ENCODE measurements around the gene NDUFAF8.

The NDUFAF8 gene

GRCh38 chr17:81250286-81251093, 11.4 kb downstream of the NDUFAF8 start:
- DNase-seq (ENCODE audit: insufficient read length, low spot score) (no peak), FAIRE-seq (no peak)

GRCh38 chr17:81251094-81251708, 12.1 kb downstream of the NDUFAF8 start:
- no peak for DNase-seq (ENCODE audit: insufficient read length, low spot score)
- FAIRE-seq, result no peak

- FAIRE-seq, result no peak
- DNase-seq (ENCODE audit: insufficient read length, low spot score), result no peak
Observed at GRCh38 chr17:81251709-81252301, 12.7 kb downstream of the NDUFAF8 start.

GRCh38 chr17:81252326-81252986, 13.3 kb downstream of the NDUFAF8 start:
- FAIRE-seq (no peak), DNase-seq (ENCODE audit: insufficient read length, low spot score) (no peak)

- DNase-seq (ENCODE audit: insufficient read length, low spot score) (no peak), FAIRE-seq (no peak)
Observed at GRCh38 chr17:81252987-81253329, 13.8 kb downstream of the NDUFAF8 start.

GRCh38 chr17:81253358-81254131, 14.4 kb downstream of the NDUFAF8 start:
- FAIRE-seq, result peak; percentile 100
- DNase-seq (ENCODE audit: insufficient read length, low spot score), result peak; percentile 53

GRCh38 chr17:81254955-81255717, 16.0 kb downstream of the NDUFAF8 start:
- FAIRE-seq (peak; percentile 82), DNase-seq (ENCODE audit: insufficient read length, low spot score) (peak; percentile 77)

GRCh38 chr17:81256616-81257015, 17.5 kb downstream of the NDUFAF8 start:
- FAIRE-seq, result no peak

GRCh38 chr17:81257533-81257932, 18.4 kb downstream of the NDUFAF8 start:
- no peak for FAIRE-seq
- no peak for DNase-seq (ENCODE audit: insufficient read length, low spot score)

More at GRCh38 chr17:81256616-81257015, 17.5 kb downstream of the NDUFAF8 start:
- no peak for DNase-seq (ENCODE audit: insufficient read length, low spot score)

- DNase-seq (ENCODE audit: insufficient read length, low spot score) (no peak), FAIRE-seq (no peak)
Observed at GRCh38 chr17:81258292-81258691, 19.2 kb downstream of the NDUFAF8 start.

- FAIRE-seq (no peak), DNase-seq (ENCODE audit: insufficient read length, low spot score) (no peak)
Observed at GRCh38 chr17:81259058-81259605, 20.0 kb downstream of the NDUFAF8 start.

GRCh38 chr17:81260171-81260570, 21.1 kb downstream of the NDUFAF8 start:
- FAIRE-seq (no peak), DNase-seq (ENCODE audit: insufficient read length, low spot score) (no peak)

- DNase-seq (ENCODE audit: insufficient read length, low spot score) (no peak), FAIRE-seq (no peak)
Observed at GRCh38 chr17:81260641-81261040, 21.5 kb downstream of the NDUFAF8 start.

- DNase-seq (ENCODE audit: insufficient read length, low spot score), result no peak
- FAIRE-seq, result no peak
Observed at GRCh38 chr17:81261096-81261495, 22.0 kb downstream of the NDUFAF8 start.

- no peak for FAIRE-seq
- DNase-seq (ENCODE audit: insufficient read length, low spot score), result no peak
Observed at GRCh38 chr17:81261582-81262336, 22.6 kb downstream of the NDUFAF8 start.

GRCh38 chr17:81263371-81264181, 24.5 kb downstream of the NDUFAF8 start:
- DNase-seq (ENCODE audit: insufficient read length, low spot score), result no peak
- FAIRE-seq, result no peak

- FAIRE-seq, result no peak
Observed at GRCh38 chr17:81264640-81265039, 25.5 kb downstream of the NDUFAF8 start.

GRCh38 chr17:81265576-81265975, 26.5 kb downstream of the NDUFAF8 start:
- FAIRE-seq, result no peak
- no peak for DNase-seq (ENCODE audit: insufficient read length, low spot score)

More at GRCh38 chr17:81264640-81265039, 25.5 kb downstream of the NDUFAF8 start:
- no peak for DNase-seq (ENCODE audit: insufficient read length, low spot score)
